GM19438 (cell line): ENCODE data around the gene ELF1.

Experiments used
- ATAC-seq: cut with Tn5 transposase; IDR thresholded peaks from one replicate; pipeline ENCODE4 v1.9.1; 2021; ENCODE audit warnings: low read depth; ENCODE audit not compliant: unreplicated experiment

ELF1 gene

DNA sequence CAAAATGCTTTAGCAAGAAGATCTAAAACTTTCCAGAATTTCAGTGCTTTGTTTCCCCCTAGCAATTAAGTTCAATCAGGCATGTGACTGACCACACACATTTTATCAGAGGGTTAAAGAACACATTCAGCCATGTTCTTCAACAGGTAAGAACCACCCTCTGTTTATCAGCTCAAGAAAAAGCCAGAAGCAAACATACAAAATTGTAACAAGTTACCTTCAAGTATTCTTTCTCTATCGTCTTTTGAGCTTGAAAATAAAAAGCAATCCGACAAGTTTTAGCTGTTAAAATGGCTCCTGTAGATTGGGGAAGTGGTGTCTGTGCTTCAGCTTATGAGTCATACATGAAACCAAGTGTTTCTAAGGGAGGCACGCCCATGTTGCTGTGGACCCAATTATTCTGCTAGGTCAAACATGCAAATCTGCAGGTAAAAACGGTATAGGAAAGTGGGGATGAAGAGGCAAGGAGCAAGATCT is at the start of gene ELF1:
Gene ELF1 (minus strand): TSS at position 306 of the 477 bp plus-strand sequence. CDS start 37,262 bp downstream, outside the sequence.
- peak; percentile 93 for ATAC-seq

DNA sequence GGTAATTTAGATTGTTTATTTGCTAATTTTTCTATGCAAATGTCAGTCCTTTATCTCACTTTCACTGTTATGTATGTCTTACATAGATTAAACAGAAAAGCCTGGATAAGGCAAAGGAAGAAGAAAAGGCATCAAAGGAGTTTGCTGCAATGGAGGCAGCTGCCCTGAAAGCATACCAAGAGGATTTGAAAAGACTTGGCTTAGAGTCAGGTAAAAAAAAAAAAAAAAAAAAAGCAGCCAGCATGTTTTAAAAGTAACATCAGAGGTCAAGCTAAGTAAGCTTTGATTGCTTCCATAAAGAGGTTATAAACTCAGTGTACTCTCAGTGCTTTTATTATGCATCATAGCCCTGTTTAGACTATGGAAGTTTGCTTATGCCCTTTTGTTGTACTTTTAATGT is 46.0 kb upstream of the ELF1 start:
- no peak for ATAC-seq

DNA sequence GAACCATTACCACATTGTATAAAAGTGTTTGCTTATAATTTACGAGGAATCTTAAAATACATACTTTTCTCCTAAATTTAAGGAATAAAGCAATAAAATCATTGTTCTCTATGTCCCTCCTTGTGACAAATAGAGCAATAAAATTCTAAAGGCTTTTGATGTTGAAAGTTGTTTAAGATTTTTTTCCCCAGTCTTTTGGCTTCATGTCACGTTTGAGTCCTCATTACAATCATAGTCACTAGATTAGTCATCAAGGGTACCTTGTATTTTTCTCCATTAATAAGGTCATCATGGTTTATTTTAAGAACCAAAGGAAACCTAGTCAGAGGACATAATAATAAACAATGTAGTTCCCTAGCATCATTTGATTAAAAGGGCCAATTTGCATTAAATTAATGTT is 45.4 kb upstream of the ELF1 start:
- ATAC-seq, result no peak

DNA sequence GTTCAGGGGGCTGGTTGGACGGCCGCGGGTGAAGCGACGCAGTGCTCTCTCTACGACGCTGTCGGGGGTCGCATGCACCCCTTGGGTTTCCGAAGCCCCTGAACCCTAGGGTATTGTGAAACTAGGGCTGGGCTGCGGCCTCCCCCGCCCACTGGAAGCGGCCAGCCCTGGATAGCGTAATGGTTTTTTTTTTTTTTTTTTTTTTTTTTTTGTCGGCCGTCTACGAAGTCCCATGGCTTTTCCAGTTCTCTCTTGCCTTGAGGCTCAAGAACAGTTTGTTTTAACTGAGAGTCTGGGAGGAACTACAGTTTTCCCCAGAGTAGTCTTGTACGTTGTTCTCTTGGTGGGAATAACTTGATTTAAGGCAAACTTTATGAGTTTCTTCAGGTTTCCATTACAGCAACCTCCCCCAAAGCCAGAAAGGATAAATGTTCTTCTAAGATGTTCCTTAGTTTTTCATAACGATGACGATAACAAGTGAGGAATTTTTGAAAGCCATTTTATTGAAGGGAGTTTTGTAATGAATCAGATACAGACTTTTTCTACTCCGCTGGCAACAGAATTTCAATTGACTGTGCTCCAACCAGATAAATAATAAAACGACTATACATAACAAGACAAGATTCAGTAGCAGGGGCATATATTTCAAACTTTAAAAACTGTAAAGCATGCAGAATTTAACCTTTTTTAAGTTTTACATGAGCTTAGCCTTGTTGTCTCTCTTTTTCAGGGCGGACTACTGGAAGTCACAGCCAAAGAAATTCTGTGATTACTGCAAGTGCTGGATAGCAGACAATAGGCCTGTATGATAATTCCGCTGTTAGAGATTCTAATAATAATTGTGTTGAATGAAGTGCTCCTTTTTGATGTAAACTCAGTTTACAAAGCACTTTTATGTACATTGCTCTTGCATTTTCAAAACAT is 43.1 kb upstream of the ELF1 start:
- peak; percentile 31 for ATAC-seq

DNA sequence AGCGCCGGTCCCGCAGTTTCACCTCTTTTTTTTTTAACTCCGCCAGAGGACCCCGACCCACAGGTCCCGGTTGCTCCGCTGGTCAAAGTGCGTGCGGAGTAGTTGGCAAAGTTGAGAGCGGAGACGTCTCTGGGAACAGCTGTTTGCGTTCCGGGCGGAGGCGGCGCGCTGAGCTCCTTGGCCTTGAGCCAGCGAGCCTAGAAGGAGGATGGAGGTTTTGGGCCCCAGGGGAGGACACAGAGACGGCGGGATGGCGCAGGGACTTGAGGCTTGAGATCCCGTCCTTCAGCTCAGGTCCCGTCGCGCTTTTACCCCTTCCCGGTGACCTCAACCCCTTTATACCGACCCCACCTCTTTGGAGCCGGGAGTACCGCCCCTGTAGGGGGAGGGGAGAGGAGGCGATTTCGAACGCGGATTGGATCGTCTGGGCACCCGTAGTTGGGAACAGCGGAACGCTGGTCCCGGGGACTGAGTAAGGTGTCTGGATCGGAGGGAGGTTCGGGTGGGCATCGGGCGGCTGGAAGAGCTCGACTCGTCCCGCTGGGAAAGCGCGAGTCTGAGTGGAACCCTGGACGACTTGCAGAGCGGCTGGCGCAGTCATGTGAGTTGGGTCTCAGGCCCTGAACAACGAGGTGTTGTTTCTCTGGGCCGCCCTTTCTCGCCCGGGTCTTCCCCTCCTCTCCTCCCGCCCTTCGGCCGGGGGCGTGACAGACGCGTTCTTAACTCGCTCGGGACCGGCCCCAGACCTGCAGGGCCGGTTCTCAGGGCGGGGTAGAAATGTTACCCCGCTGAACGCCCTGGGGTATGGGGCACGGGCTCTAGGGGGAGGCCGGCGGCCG is 42.2 kb upstream of the ELF1 start, which contains the start of gene WBP4:
Gene WBP4 (plus strand): TSS at position 435 of the 839 bp plus-strand sequence. CDS start 165 bp downstream, at position 600.
- peak; percentile 67 for ATAC-seq

DNA sequence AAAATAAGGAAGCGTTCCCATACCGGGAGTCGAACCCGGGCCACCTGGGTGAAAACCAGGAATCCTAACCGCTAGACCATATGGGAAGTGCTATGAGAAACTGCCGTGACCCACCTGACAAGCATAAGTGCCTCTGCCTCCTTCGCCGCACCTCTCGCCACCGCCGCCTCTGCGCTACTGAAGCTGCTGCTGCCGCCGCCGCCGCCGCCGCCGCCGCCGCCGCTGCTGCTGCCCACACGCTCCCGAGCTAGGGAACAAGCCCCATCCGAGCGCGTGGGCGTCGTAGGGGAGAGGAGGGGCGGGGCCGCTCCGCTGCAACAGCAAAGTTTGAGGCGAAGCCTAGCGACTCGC is 41.6 kb upstream of the ELF1 start:
- peak; percentile 30 for ATAC-seq

DNA sequence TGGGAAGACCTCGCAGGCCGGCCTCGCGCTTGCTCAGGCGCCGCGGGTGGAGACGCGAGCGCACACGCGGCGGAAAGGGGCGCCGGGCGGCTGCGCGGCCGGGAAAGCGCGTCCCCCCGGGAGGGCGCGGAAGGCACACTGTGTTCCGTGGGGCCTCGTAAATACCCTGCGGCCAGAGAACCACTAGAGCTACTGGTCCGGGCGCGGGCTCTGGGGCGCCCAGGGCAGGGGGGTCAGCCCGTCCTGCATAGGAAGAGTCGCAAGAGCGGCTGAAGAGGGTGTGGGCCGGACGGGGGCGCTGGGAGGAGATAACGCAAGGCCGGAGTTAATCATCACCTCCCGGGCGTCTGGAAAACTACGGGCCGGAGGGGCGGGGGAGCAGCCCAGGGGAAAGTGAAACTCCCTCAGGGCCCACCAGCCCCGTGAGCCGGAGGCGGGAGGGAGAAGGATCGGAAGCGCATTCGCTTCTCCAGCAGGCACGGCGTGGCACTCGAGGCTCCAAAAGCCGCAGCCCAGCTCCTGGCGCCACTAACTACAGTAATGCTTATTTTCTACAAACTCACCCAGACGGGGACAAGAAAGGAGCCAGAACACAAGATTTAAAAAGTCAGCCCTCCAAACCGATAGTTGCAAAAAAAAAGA is 41.1 kb upstream of the ELF1 start:
- peak; percentile 46 for ATAC-seq

DNA sequence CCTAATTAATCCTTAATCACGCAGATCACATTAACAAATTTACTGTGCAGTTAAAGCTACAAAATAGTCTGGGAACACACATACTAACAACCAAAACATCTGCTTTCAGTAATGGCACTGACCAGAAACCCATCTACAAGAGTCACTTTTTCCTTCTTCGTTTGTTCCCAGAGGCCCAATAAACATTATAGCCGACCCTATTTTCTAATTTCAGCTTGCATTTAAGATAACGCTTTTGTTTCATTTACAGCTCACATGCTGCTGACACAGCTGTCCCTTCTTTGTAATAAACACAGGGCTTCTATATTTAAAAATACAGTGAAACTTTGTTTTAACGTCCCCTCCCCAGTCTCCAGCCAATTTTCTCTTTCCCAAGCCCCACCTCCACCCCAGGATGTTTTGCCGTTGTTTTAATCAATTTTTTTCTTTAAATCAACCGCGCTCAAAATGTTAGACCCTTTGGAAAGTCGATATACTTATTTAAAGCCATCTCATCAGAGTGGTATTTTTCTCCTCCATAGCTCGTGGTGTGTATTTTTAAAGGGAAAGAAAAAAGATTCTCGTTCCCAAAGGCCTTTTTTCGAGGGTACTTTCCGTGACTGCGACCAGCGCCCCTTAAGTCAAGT is 40.5 kb upstream of the ELF1 start:
- no peak for ATAC-seq

DNA sequence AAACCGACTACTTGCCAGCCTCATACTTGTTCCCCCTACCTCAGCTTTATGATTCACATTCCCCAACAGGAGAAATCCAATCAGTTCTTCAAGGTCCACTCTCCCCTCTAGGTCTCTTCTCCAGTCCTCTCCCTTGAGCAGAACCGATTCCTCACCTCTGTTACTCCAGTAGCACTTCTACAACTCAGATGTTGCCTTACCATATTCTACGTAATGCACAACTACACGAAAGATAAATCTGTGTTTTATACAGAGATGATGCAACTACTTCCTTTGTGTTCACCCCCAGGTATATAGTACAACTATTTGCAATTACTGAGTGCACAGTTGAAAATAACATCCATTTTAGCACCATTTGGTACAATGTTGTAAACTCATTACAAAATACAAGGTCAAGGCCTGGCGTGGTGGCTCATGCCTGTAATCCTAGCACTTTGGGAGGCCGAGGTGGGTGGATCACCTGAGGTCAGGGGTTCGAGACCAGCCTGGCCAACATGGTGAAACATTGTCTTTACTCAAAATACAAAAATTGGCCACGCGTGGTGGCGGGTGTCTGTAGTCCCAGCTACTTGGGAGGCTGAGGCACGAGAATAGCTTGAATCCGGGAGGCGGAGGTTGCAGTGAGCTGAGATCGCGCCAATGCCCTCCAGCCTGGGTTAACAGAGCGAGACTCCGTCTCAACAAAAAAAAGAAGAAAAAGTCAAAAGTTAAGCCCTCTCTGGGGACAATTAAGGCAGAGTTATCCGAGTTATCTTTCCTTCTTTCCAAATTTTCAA is 39.4 kb upstream of the ELF1 start:
- no peak for ATAC-seq

DNA sequence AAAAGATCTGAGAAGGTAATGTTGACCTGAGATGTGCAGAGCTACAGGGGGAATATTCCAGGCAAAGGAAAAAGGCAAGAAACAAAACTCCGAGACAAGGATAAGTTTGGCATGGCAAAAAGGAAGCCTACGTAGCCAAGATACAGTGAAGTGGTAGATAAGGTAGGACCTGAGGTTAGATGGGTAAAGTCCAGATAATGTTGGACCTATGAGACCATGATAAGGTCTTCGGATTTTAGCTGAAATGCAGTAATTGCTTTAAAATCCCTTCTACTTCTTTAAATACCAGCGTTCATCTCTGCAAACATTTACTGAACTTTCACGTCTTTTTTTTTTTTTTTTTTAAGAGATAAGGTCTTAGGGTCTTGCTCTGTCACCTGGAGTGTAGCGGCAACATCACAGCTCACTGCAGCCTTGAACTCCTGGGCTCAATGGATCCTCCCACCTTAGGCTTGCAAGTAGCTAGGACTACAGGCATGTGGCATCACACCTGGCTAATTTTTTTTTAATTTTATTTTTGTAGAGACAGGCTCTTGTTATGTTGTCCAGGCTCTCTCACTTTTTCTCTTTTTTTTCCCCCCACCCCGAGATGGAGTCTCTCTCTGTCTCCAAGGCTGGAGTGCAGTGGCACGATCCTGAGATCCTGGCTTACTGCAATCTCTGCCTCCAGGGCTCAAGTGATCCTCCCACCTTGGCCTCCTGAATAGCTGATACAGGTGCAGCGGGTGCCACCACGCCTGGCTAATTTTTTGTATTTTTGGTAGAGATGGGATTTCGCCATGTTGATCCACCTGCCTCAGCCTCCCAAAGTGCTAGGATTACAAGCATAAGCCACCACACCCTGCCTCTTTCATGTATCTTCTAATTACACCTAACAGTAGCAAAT is 38.0 kb upstream of the ELF1 start:
- no peak for ATAC-seq

DNA sequence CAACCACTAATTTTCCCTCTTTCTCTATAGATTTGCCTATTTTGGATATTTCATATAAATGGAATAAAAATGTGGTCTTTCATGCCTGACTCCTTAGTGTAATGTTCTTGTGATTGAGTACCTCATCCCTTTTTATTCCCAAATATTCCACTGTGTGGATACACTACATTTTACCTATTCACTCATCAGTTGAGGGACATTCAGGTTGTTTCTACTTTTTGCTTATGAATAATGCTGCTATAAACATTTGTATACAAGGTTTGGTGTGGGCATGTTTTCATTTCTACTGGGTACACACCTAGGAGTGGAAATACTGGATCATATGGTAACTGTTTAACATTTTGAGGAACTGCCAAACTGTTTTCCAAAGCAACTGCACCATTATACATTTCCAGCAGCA is 37.1 kb upstream of the ELF1 start:
- no peak for ATAC-seq

DNA sequence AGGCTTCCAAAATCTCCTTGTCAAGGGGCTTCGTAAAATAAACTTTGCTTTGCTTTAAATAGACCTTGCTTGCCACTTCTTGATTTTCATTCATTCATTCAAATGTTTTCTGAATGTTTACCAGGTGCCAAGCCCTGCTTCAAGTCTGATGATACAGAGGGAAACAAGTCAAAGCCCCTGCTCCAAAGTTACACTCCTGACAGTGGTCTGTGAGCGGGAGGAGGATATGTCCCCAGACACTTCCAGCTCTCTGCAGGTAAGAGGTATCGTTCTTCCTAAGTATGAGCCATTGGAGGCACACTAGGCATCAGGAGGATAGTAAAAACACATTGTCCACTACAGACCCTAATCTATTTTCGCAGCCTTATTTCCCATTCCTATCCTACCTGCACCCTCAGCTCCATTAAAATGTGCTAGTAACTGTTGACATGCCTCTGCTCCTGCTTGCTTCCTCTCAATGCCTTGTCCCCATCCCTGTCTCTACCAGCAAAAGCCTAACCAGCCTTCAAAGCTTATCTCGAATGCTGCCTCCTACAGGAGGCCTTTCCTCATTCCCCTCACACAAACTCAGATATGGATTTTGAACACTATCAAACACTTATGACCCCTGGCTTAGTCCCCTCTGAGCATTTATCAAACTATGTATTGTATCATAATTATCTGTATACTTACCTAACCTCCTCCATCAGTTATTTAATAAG is 36.0 kb upstream of the ELF1 start:
- ATAC-seq, result no peak

DNA sequence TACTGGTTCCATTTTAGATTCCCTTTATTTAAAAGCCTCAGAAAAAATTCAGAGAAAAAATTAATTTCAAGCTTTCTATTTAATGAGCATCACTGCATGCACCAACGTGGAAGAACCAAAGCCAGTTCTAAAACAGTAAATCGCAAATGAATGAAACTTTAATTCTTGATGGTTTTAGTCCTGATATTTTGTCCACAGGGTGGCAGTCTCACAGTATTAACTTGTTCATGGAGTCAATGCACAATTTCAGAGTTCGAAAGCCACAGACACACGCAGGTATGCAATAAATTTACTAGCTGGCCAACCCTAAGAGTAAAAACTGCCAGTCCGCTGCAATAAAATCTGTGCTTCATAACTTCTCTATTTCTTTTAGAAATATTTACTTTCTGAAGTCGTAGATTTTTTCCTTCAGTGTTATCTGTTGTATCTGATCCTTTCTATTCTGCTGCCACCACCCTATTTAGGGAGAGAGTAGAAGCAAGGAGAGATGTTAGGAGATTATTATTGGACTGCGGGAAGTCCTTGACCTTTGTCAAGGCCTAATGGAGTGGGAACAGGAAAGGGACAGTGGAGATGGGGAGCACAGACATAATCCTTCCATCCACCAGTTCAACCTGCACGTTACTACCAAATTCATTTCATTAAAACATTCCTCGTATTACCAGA is 35.2 kb upstream of the ELF1 start:
- ATAC-seq, result no peak

DNA sequence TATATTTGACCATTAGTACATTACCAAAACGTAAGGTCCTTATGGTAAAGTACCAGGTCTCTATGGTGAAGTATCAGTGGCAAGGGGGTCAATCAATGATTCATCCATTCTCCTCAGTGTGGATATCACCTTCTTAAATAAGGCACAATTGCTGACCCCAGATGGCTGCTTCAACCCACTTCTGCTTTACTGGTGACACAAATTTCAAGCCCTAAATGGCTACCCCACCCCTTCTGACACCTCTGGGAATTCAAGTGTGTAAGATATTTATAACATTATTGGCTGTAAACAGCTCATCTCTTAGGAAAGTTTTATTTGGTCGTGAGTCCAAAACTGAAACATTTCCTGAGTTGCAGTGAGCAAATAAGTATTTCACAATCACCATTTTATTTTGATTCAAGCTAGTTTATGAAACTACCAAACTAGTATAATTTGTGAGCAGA is 34.3 kb upstream of the ELF1 start:
- no peak for ATAC-seq

DNA sequence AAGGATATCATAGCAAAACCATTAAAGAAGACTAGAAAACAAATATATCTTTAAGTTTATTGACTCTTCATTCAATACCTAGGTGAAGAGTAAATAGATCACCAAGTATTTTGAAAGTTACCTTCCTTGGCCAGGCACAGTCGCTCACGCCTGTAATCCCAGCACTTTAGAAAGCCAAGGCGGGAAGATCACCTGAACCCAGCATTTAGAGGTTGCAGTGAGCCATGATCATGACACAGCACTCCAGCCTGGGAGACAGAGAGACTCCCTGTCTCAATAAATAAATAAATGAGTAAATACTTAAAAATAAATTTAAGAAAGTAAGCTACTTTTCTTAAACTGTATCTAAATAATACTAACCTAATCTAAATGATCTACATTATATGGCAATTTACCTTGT is 33.3 kb upstream of the ELF1 start:
- no peak for ATAC-seq

DNA sequence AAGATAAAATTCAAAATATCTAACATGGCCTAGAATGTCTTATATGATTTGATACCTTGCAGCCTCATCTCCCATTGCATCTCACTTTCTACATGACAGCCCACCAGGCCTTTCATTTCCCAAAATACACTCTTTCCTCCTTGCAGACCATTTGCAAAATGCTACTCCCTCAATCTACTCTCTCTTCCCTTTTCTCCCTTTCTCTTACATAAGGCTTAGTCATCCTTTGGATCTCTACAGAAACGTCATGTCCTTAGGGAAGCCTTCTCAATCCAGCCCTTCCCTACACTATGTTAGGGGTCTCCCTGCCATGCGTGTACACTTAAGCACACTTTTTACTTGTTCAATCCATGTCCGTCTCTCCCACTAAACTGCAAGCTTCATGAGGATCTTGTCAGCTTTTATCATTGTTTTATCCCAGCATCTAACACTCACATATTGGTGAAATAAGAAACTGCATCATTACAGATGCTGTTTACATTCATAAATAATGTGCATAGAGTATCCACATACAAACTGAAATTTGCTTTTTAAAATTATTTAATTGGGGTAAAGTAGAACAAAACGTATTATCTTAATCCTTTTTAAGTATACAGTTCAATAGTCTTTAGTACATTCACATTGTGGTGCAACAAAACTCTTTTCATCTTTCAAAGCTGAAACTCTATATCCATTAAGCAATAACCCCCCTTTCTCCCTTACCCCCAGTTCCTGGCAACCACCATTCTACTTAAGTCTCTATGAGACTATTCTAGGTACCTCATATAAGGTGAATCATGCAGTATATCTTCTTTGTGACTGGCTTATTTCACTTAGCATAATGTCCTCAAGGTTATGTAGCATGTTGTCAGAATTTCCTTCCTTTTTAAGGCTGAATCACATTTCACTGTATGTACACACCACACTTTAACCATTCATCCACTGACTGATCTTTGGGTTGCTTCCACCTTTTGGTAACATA is 30.6 kb upstream of the ELF1 start:
- ATAC-seq, result no peak
